NCI-H524 treated with DMSO at 0.1 percent for 48 hours (cell line): ENCODE measurements around the gene COX5B.
"Not testable (repeated sequence)": the region's sequence is repeated elsewhere in the genome, so short reads cannot be mapped to it uniquely, and the experiment has no call there.

Source experiments
- DNase-seq: peaks from one replicate; lab custom pipeline; 2025; lab: John Stamatoyannopoulos, UW

Gene COX5B

GRCh38 chr2:97654309-97654708 is 8.4 kb downstream of the COX5B start:
- DNase-seq: no peak

- no peak for DNase-seq
These were observed 8.9 kb downstream of the COX5B start for GRCh38 chr2:97654791-97655190.

- no peak for DNase-seq
These were observed 10.4 kb downstream of the COX5B start for GRCh38 chr2:97656129-97656755.

- DNase-seq: no peak
These were observed 11.2 kb downstream of the COX5B start for GRCh38 chr2:97656905-97657587.

- DNase-seq: no peak
These were observed 12.3 kb downstream of the COX5B start for GRCh38 chr2:97657986-97658690.

GRCh38 chr2:97658691-97659157 is 12.9 kb downstream of the COX5B start:
- no peak for DNase-seq

GRCh38 chr2:97659256-97660043 is 13.6 kb downstream of the COX5B start:
- DNase-seq: no peak

GRCh38 chr2:97660044-97660774 is 14.3 kb downstream of the COX5B start:
- DNase-seq: no peak

GRCh38 chr2:97660775-97661389 is 15.0 kb downstream of the COX5B start:
- DNase-seq: no peak

GRCh38 chr2:97661927-97662326 is 16.1 kb downstream of the COX5B start:
- DNase-seq: no peak

- no peak for DNase-seq
These were observed 16.6 kb downstream of the COX5B start for GRCh38 chr2:97662386-97662894.

- no peak for DNase-seq
These were observed 17.2 kb downstream of the COX5B start for GRCh38 chr2:97662895-97663625.

GRCh38 chr2:97663626-97663961 is 17.7 kb downstream of the COX5B start:
- DNase-seq: no peak

- DNase-seq: peak; percentile 92
These were observed 18.2 kb downstream of the COX5B start, which contains the start of gene ACTR1B for GRCh38 chr2:97663962-97664635. TSS of gene ACTR1B (minus strand) at chr2:97664044. CDS start at chr2:97663890, 154 bp downstream.

- no peak for DNase-seq
These were observed 18.7 kb downstream of the COX5B start for GRCh38 chr2:97664636-97664970.

GRCh38 chr2:97669448-97669847 is 23.6 kb downstream of the COX5B start, which contains the start of gene C2orf92:
TSS of gene C2orf92 (plus strand) at chr2:97669713. CDS start at chr2:97669789, 76 bp downstream.
- no peak for DNase-seq

GRCh38 chr2:97670471-97670870 is 24.6 kb downstream of the COX5B start:
- no peak for DNase-seq

GRCh38 chr2:97671526-97671925 is 25.7 kb downstream of the COX5B start:
- DNase-seq: no peak

- not testable (repeated sequence) for DNase-seq
These were observed 26.8 kb downstream of the COX5B start for GRCh38 chr2:97672606-97673140.
